Fibroblast of skin of left biceps (primary cell): ENCODE measurements around the gene IGF2BP1.
"Not testable (repeated sequence)": the region's sequence is repeated elsewhere in the genome, so short reads cannot be mapped to it uniquely, and the experiment has no call there.

Experiments used
- DNase-seq, 2 experiments: peaks; one replicate each; pipeline ENCODE4 v3.0.0-alpha.2; 2013; ENCODE audit warnings: low read depth in 2 of 2

IGF2BP1 gene

DNA sequence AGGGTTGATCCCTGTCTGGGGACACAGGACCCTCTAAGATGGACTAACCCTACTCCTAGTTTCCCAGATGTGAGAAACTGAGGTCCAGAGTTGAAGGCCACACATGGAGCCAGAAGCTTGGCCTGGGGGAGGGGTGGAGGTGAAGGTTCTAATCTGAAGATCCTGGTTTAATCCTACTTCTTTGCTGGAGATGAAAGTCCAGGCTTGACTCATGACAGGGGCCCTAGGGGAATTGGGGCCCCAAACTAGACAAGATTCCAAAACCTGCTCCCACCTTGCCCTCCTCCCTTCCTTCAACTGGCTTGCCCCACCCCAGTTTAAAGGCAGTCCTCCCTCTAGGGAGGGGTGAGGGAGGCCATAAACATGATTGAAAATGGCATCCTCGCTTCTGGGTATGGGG is 21.6 kb downstream of the IGF2BP1 start:
- no peak for DNase-seq

DNA sequence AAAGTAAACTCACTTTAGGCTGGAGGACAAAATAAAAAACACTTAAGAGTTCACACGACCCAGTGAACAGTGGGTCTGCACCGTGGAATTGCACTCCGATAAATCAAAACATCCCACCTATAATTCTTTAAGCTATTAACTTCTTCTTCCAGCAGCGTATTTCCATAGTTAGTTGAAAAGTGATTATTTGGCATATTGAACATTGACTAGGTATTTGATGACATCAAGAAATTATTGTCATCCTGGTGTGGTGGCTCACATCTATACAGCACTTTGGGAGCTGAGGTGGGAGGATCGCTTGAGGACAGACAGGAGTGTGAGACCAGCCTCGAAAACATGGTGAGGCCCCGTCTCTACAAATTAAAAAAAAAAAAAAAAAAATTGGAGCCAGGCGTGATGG is 23.4 kb downstream of the IGF2BP1 start:
- no peak for DNase-seq

GRCh38 chr17:49021095-49021767 is 24.0 kb downstream of the IGF2BP1 start:
- no peak for DNase-seq

DNA sequence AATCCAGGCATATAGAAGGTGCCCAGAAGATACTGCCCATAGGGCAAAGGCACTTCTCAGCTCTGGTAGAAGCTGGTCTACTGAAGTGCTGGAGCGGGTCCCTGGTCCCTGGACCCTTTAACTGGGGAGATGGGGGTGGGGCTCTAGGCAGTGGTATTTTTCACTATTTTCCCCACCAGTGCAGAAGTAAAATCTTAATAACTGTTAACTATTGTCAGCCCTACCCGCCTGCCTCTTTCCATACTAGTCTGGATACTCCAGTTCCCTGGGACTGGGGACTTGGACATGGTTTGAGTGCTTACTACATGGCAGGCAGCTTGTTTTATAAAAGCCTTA is 24.6 kb downstream of the IGF2BP1 start:
- DNase-seq = no peak

- peak; percentile 75 to 77 for DNase-seq
These were observed 25.3 kb downstream of the IGF2BP1 start for GRCh38 chr17:49022391-49022941.

DNA sequence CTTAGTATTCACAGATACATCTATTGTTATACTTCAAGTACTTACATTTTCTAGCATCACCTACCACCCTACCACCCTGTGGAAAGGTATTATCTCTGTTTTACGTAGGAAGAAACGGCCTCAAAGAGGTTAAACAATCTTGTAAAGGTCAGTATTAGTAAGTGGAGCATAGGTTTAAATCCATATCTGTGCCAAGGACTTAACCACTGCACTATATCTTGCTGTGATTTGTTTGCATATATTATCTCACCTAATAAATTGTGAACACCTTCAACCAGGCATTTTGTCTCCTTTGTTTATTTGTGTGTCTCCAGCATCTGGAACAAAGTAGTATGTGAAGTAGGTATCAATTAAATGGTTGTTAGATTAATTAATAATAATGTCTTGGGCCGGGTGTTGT is 27.3 kb downstream of the IGF2BP1 start:
- no peak for DNase-seq

DNA sequence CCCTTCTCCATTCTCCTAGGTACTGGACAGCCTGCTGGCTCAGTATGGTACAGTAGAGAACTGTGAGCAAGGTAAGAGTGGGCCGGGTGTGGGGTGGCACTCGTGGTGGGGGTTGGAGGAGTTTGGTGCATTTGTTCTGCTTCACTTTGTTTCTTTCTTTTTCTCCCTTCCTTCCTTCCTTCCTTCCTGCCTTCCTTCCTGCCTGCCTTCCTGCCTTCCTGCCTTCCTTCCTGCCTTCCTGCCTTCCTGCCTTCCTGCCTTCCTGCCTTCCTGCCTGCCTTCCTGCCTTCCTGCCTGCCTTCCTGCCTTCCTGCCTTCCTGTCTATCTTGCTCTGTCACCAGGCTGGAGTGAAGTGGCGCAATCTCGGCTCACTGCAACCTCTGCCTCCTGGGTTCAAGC is 29.3 kb downstream of the IGF2BP1 start:
- not testable (repeated sequence) for DNase-seq

DNA sequence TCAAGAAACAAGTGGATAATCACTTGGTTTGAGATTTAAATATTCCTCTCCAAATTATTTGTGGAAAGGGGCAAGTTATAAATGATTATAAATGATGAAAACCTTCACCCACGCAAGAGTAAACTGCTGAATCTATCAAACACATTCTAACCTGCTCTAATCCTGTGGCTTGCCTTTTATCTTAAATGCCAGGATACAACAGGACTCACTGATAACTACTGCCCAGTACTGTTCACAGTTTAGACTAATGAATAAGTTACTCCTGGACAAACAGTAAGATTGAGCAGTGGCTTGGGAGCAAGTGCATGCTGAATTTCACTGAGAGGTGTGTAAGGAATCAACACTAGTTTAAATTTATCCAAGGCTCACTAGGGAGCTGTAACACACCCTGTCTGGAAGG is 31.1 kb downstream of the IGF2BP1 start:
- DNase-seq = no peak

DNA sequence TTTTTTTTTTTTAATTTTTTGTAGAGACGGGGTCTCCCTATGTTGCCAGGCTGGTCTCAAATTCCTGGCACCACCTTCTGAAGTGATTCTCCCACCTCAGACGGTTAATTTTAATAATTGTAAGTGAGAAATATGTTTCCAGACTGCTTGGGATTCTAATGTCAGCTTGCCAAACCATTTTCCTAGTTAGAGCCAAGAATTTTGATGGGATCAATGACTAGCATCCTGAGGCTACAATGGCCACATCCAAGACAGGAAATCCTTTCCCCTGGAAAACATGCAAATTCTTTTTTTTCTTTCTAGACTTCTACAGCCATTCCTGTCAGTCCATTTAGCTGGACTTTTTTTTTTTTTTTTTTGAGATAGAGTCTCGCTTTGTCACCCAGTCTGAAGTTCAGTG is 32.6 kb downstream of the IGF2BP1 start:
- DNase-seq = peak in 1 of 2 experiments; percentile 39

GRCh38 chr17:49031965-49032928 is 35.1 kb downstream of the IGF2BP1 start:
- DNase-seq = peak in 1 of 2 experiments; percentile 60

- no peak for DNase-seq
These were observed 38.5 kb downstream of the IGF2BP1 start for GRCh38 chr17:49035470-49036269.

DNA sequence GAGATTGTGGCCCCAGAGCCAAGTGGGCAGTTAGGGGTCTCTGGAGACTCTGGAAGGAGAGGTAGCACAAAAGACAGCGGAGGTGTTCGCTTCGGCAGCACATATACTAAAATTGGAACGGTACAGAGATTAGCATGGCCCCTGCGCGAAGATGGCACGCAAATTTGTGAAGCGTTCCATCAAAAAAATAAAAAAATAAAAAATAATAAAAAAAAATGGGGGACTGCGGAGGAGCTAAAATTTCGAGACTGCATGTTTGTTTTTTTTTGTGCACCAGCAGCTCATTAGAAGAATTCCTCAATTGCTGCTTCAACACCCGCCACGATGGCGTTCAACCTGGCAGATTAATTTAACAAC is 39.1 kb downstream of the IGF2BP1 start:
- DNase-seq = no peak

- DNase-seq = no peak
These were observed 41.0 kb downstream of the IGF2BP1 start for GRCh38 chr17:49038138-49038537.

DNA sequence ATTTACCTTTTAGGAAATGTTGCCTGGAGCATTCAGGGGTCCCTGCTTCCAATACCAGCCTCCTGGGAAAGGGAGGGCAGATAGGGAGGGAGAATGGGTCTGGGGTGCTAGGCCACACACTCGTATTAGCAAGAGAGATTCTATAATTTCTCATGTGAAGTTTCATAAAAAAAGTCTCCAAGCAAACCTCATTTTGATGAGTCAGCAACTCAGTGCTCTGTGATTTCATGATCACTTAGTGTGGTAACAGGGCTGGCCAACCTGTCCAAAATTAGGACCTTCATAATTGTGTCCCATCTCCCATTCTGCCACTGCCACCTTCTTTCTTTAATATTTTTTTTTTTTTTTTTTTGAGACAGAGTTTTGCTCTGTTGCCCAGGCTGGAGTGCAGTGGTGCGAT is 41.4 kb downstream of the IGF2BP1 start:
- DNase-seq = no peak

DNA sequence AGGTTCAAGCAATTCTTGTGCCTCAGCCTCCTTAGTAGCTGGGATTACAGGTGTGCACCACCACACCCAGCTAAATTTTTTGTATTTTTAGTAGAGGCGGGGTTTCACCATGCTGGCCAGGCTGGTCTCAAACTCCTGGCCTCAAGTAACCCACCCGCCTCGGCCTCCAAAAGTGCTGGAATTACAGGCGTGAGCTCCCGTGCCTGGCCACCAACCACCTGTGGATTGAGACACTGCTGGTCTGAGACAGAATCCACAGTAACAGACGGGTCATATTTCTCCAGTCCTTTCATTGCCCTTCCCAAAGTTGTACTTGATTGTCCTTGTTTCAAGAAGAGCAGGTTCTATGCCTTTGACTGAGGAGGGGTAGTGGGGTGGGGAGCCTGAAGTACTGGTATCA is 42.3 kb downstream of the IGF2BP1 start:
- DNase-seq = not testable (repeated sequence)

DNA sequence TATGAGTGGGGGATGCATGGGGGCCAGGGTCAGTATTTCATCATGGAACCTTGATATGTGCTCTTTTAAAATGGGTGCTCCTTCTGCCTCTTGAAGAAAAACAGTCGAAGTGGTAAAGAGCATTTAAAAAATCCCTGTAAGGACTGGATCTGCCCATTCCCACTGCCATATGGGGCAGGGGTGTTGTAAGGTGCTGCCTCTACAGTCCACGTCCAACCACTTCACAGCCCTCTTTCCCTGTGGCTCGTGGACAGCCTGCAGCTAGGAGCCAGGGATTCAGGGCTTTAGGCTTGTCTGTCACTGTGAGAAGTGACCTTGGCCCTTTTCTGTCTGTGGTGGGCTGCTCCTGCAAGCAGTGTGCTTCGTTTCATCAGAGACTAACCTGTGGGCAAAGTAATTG is 44.3 kb downstream of the IGF2BP1 start:
- DNase-seq = no peak

DNA sequence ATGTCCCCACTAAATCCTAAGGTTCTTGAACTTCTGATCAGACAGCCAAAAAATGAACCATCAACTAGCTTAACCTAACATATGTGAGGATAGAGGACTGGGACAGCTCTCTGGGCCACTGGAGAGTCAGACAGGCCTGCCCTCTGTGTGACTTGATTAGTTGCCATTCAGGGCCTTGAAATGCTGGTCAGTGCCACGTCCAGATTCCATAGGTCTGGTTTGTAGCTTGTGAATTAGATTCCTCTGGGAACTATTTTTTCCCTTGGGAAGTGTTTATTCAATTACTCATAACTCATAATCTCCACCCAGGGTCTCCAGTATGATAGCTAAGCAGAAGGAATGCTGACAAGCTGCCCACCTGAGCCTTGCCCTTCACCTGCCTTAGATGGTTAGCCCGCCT is 48.2 kb downstream of the IGF2BP1 start:
- DNase-seq = no peak

- DNase-seq = no peak
These were observed 49.7 kb downstream of the IGF2BP1 start for GRCh38 chr17:49046912-49047311.

DNA sequence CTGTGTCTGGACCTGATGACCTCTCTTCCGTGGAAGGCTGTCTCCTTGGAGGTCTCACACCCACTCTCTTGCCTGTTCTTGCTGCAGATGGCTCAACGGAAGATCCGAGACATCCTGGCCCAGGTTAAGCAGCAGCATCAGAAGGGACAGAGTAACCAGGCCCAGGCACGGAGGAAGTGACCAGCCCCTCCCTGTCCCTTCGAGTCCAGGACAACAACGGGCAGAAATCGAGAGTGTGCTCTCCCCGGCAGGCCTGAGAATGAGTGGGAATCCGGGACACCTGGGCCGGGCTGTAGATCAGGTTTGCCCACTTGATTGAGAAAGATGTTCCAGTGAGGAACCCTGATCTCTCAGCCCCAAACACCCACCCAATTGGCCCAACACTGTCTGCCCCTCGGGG is 52.1 kb downstream of the IGF2BP1 start:
- no peak for DNase-seq

- DNase-seq = no peak
These were observed 53.4 kb downstream of the IGF2BP1 start for GRCh38 chr17:49050611-49051010.

- DNase-seq = no peak
These were observed 54.1 kb downstream of the IGF2BP1 start for GRCh38 chr17:49051269-49051668.

- DNase-seq = no peak
These were observed 56.1 kb downstream of the IGF2BP1 start for GRCh38 chr17:49053171-49053829.
